HCT116 (cell line): Measurements from ENCODE around the gene SORT1.

Experiments
- CEBPB ChIP-seq: IDR thresholded peaks from 2 replicates; pipeline ENCODE4 v1.6.1; 2012; ENCODE audit warnings: low read depth
- EGR1 ChIP-seq: IDR thresholded peaks from 2 replicates; pipeline ENCODE4 v1.6.1; 2012; ENCODE audit warnings: low read depth
- EZH2 ChIP-seq: fragments of 200-600 bp; sonication (generic); IDR thresholded peaks from 2 replicates; pipeline ENCODE4 v1.6.1; 2017; ENCODE audit warnings: antibody characterized with exemption, mixed run types
- EZH2phosphoT487 ChIP-seq: fragments of 200-600 bp; IDR thresholded peaks from 2 replicates; pipeline ENCODE4 v1.6.1; 2018; ENCODE audit warnings: antibody characterized with exemption, borderline replicate concordance
- JUND ChIP-seq: IDR thresholded peaks from 2 replicates; pipeline ENCODE4 v1.6.1; 2012
- POLR2A ChIP-seq: IDR thresholded peaks from 2 replicates; pipeline ENCODE4 v1.7.0; 2011; ENCODE audit warnings: borderline replicate concordance; ENCODE audit not compliant: insufficient read depth, insufficient read length; ENCODE audit errors: extremely low read depth
- POLR2AphosphoS5 ChIP-seq: IDR thresholded peaks from 2 replicates; pipeline ENCODE4 v1.6.1; 2011; ENCODE audit warnings: mild to moderate bottlenecking, low read depth, low read length, moderate library complexity
- RAD21 ChIP-seq: IDR thresholded peaks from 2 replicates; pipeline ENCODE4 v1.6.1; 2012; ENCODE audit warnings: low read depth, mild to moderate bottlenecking
- SIN3A ChIP-seq: IDR thresholded peaks from 2 replicates; pipeline ENCODE4 v1.6.1; 2012; ENCODE audit warnings: low read depth
- YY1 ChIP-seq: IDR thresholded peaks from 2 replicates; pipeline ENCODE4 v1.6.1; 2011; ENCODE audit warnings: low read length, low read depth, moderate library complexity, mild to moderate bottlenecking; ENCODE audit not compliant: insufficient replicate concordance; ENCODE audit errors: extremely low read depth
- ZBTB33 ChIP-seq: IDR thresholded peaks from 2 replicates; pipeline ENCODE4 v1.6.1; 2011; ENCODE audit warnings: mild to moderate bottlenecking, low read length, moderate library complexity; ENCODE audit not compliant: insufficient replicate concordance; ENCODE audit errors: extremely low read depth
- ZNF274 ChIP-seq: fragments of 200-500 bp; sonication (Bioruptor generic); IDR thresholded peaks from 2 replicates; pipeline ENCODE4 v1.6.1; 2014; ENCODE audit warnings: mild to moderate bottlenecking, low read depth, low read length, inconsistent platforms
- TF ChIP-seq, protein P1 (sequence below): IDR thresholded peaks from 2 replicates; pipeline ENCODE4 v1.6.1; 2012
- TF ChIP-seq, protein P2 (sequence below), 3 experiments: fragments of 200-600 bp in 1 of 3; sonication (generic) in 1 of 3; IDR thresholded peaks in 2 of 3; conservative IDR thresholded peaks in 1 of 3; 2 replicates each; pipeline ENCODE4 v1.5.1; 2012 to 2017; ENCODE audit warnings: low read depth in 2 of 3, low read length in 2 of 3, antibody characterized with exemption in 1 of 3, borderline replicate concordance in 1 of 3, control low read depth in 1 of 3, mild to moderate bottlenecking in 1 of 3, mixed read lengths in 1 of 3, mixed run types in 1 of 3, moderate library complexity in 1 of 3; ENCODE audit not compliant: insufficient read depth in 1 of 3

- TF ChIP-seq, protein P1, sequence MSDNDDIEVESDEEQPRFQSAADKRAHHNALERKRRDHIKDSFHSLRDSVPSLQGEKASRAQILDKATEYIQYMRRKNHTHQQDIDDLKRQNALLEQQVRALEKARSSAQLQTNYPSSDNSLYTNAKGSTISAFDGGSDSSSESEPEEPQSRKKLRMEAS: no peak
- TF ChIP-seq ZBTB33 (no peak), EZH2 (no peak), POLR2AphosphoS5 (no peak), POLR2A (no peak), JUND (no peak), YY1 (no peak), SIN3A (no peak), RAD21 (no peak), CEBPB (no peak), EGR1 (peak; percentile 39; the same call in 1 of the 2 replicates), ZNF274 (no peak), EZH2phosphoT487 (no peak)
- TF ChIP-seq, protein P2, sequence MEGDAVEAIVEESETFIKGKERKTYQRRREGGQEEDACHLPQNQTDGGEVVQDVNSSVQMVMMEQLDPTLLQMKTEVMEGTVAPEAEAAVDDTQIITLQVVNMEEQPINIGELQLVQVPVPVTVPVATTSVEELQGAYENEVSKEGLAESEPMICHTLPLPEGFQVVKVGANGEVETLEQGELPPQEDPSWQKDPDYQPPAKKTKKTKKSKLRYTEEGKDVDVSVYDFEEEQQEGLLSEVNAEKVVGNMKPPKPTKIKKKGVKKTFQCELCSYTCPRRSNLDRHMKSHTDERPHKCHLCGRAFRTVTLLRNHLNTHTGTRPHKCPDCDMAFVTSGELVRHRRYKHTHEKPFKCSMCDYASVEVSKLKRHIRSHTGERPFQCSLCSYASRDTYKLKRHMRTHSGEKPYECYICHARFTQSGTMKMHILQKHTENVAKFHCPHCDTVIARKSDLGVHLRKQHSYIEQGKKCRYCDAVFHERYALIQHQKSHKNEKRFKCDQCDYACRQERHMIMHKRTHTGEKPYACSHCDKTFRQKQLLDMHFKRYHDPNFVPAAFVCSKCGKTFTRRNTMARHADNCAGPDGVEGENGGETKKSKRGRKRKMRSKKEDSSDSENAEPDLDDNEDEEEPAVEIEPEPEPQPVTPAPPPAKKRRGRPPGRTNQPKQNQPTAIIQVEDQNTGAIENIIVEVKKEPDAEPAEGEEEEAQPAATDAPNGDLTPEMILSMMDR (IDR thresholded peaks at IDR 0.05 in 2 of 3, conservative IDR thresholded peaks at IDR 0.05 in 1 of 3; ENCODE audit: borderline replicate concordance in 1 of 3, insufficient read depth in 1 of 3, low read depth in 2 of 3, low read length in 2 of 3): no peak
Observed at GRCh38 chr1:109298666-109299557, 98.8 kb downstream of the SORT1 start.
